ENCODE measurements around the gene AKR1E2.

- TF ChIP-seq CTCF (conservative IDR thresholded peaks at IDR 0.05) (no peak), ZFX (IDR thresholded peaks at IDR 0.05) (no peak)
These were observed 68.3 kb downstream of the AKR1E2 start for GRCh38 chr10:4894335-4894734.

All from C4-2B (cell line).